NCI-H748 treated with DMSO at 0.1 percent for 48 hours (cell line): ENCODE measurements around the gene ZNF611.
"Not testable (repeated sequence)": the region's sequence is repeated elsewhere in the genome, so short reads cannot be mapped to it uniquely, and the experiment has no call there.

ENCODE experiments used
- DNase-seq: peaks from one replicate; lab custom pipeline; 2025; lab: John Stamatoyannopoulos, UW

The ZNF611 gene

DNA sequence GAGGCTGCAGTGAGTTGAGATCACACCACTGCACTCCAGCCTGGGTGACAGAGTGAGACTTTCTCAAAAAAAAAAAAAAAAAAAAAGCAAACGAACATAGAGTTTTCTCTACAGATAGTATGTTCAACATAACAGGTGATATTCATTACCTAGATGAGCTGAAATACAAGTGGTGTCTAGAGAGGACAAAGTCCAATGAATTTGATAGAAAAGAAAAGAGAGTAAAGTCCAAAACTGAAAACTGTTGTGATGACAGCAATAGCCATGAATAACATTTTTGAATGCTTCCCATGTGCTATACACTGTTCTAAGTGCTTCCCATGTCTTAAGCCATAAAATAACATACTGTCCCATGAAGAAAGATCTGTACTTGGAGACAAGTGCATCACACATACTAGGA is 53.6 kb downstream of the ZNF611 start:
- DNase-seq: not testable (repeated sequence)

DNA sequence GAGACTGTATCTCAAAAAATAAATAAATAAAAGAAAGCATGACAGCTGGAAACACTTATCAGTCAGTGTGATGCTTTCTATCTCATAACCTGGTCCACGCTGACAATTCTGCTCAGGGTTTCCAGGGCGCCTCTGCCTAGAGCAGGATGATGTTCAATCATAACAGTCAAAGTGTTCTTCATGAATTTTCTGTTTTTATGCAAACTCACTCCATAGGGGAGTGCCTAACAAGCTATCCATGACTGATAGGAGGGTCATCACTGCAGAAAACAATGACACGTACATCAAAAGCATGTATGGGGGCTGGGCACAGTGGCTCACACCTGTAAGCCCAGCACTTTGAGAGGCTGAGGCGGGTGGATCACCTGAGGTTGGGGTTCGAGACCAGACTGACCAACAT is 55.2 kb downstream of the ZNF611 start:
- no peak for DNase-seq

DNA sequence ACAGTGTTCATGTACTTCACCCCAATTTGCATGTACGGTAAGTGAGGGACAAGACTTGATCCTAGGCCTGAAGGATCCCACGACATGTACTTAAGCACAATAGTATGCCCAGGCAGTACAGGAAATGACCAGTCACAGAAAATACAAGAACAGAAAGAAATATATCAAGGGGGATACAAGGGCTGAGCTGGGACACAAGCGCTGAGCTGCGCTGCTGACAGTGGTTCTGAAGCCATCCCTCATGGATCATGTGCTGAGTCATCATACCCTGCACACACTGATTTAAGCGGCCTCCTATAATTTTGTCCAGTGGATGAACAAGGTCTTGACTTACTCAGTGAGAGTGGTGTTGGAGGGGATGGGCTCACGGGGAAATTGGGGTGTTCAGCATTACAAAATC is 59.6 kb downstream of the ZNF611 start:
- not testable (repeated sequence) for DNase-seq

DNA sequence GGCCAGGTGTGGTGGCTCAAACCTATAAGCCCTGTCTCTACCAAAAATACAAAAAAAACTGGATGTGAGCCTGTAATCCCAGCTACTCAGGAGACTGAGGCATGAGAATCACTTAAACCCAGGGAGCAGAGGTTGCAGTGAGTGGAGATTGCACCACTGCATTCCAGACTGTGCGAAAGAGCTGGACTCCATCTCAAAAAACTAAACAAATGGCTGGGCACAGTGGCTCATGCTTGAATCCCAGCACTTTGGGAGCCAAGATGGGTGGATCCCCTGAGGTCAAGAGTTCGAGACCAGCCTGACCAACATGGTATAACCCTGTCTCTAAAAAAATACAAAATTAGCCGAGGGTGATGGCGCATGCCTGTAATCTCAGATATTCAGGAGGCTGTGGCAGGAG is 61.8 kb downstream of the ZNF611 start:
- no peak for DNase-seq

DNA sequence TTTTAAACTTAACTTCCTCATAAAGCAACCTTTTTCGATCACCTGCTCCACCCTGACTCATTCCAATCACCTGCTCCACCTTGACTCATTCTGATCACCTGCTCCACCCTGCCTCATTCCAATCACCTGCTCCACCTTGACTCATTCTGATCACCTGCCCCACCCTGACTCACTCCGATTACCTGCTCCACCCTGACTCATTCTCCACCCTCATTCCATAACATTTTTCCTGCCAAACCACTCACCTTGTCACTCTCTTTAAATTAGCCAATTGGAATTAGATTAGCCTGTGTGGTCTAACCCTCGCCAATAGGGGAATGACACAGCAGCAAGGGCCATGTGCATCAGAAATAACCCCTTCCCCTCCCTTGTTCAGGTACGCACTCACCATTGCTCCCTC is 64.8 kb downstream of the ZNF611 start:
- no peak for DNase-seq

DNA sequence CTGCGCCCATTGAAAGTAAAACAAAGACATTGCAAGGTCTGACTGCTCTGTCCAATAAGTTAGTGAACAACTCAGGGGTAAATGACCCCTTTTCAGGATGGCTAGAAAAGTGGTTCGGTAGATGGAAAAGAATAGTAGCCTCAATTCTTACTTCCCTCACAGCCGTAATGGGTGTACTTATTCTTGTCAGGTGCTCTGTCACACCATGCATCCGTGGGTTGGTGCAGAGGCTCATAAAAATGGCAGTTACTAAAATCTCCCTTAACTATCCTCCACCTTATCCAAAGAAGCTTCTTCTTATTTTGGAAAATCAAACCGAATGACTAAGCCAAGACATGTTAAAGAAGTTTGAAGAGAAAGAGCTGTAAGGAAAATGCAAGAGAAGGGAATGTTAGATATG is 65.3 kb downstream of the ZNF611 start:
- no peak for DNase-seq

DNA sequence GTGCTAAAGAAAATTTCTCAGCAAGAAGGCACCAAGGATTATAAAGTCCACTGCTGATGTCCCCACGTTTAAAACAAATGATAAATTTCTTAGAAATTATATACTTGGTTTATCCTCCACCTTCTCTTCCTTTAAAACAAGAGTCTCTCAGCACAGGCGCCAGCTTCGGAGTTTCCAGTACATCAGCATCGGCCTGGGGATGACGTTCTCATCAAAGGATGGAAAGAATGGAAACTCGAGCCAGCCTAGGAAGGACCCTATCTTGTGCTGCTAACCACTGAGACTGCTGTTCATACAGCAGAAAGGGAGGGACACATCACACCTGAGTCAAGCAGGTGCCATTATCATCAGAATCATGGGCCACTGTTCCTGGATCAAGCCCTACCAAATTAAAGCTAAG is 66.9 kb downstream of the ZNF611 start:
- DNase-seq: no peak

DNA sequence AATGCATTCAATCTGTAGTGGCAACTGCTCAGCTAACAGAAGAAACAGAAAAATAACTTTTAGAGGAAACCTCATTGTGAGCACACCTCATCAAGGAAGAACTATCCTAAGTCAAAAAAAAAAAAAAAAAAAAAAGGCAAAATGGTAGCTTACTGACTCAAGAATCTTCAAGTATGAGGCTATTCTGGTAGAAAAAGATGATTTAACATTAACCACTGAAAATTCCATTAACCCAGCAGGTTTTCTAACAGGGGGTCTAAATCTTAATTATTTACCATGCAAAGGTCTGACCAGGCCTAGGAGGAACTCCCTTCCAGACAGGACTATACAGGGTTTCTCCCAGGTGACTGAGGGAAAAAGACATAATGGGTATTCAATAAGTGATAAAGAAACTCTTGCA is 68.3 kb downstream of the ZNF611 start:
- no peak for DNase-seq

DNA sequence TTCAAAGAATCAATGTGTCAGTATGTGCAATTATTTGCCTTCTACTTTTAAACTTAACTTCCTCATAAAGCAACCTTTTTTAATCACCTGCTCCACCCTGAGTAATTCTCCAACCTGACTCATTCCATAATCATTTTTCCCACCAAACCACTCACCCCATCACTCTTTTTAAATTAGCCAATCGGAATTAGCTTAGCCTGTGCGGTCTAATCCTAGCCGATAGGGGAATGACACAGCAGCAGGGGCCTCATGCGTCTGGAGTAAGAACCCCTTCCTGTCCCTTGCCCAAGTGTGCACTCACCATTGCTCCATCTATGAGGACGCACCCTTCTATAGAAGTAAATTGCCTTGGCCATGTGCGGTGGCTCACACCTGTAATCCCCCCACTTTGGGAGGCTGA is 69.3 kb downstream of the ZNF611 start:
- no peak for DNase-seq

DNA sequence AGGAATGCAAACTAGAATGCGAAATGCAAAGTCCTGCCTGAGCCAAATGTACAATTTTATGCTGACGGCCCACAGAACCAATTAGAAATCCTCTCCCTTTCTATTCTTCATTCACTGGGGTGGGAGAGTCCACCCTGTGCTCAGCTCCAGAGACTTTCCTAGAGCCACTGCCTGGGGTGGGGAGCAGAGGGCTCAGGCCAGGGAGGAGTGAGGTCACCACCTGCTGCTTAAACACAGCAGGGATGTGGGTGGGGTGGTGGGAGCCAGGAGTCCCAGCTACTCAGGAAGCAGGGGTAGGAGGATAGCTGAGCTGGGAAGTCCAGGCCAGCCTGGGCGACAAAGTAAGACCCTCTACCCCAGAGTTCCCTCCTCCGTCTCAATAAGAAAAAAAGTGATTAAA is 69.8 kb downstream of the ZNF611 start:
- DNase-seq: no peak

DNA sequence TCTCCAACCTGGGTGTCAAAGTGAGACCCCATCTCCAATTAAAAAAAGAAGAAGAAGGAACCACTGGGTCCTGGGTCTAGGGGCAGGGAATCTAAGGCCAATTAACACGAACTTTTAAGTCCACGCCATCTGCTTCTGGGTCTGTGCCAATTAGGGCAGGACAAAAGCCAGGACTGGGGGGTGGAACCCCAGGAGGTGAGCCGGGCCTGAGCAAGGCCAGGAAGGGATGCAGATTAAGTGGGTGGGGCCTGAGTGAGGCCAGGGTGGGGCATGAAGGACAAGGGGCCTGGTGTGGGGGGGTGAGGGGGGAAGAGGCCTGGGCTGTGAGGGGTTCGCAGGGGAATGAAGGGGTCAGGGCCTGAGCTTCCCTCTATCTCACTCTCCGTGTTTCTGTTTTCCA is 70.4 kb downstream of the ZNF611 start:
- no peak for DNase-seq

DNA sequence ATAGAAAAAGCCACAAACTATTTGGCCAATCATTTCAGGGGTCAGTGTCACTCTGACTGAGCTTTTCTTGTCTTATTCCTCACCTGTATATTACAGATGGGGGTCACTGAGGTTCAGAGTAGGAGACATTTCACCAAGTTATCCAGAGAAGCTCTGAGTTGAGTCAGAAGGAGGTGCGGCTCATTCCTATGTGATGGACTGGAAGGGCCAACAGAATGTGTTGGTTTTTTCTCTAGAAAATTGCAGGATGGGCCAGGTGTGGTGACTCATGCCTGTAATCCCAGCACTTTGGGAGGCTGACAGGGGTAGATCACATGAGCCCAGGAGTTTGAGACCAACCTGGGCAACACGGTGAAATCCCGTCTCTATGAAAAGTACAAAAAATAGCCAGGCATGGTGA is 72.2 kb downstream of the ZNF611 start:
- no peak for DNase-seq

DNA sequence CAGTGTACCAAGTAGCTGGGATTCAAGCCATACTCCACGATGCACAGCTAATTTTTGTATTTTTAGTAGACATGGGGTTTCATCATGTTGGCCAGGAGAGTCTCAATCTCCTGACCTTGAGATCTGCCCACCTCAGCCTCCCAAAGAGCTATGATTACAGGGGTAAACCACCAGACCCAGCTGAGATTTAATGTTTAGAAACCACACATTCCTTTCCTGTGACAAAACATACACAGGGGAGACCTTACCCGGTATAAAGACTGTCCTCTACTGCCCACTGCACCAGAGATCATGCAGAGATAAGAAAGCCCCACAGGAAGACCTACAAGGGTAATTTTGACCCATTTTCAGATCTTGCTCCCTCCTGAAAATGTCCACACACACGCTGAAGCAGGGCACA is 73.9 kb downstream of the ZNF611 start:
- DNase-seq: no peak

DNA sequence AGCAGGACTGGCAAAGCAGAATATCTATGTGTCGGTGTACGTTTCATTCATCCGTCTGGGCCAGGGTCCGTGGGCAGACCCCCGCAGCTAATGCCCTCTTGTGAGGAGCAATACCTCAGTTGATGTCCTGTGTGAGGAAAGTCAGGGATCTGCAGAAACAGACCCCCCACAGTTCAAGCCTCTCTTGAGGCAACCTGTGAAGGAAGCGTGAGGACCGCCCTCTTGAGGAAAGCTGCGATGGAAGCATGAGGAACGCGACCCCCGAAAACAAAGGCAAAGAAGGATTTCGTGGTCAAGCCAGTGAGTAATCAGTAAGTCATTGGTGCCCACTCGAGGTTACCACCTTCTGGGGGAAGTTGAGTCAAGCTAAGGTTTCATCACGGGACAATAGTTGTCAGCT is 75.8 kb downstream of the ZNF611 start:
- DNase-seq: no peak

DNA sequence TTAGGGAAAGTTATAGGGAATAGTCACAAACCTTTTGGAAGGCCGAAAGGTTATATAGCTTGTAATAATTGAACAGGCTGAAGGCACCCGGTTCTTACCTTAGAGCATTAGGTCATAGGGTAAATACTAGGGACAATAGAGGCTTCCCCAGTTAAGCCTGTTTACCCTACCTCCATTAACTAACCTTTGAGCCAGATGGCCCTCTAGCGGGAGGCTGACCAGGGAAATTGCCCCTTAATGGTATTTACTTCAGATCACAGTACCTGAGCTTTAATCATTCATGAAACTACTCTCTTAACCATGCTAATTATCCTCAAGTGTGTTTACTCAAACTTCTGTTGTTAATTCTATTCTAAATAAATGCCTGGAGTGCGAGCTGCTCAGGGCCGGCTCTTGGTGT is 76.2 kb downstream of the ZNF611 start:
- peak; percentile 97 for DNase-seq

DNA sequence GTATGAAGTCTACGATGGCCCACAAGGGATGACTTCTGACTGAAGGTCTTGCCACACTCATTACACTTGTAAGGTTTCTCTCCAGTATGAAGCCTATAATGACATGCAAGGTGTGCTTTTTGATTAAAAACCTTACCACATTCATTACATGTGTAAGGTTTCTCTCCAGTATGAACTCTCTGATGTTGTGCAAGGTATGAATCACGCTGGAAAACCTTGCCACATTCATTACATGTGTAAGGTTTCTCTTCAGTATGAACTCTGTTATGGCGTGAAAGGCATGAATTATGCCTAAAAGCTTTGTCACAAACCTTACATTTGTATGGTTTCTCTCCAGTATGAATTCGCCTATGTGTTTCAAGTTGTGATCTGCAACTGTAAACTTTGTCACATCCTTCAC is 81.7 kb downstream of the ZNF611 start:
- no peak for DNase-seq
